ENCODE results near the gene MCM6. TPM values are rescaled to one million over a fixed set of nuclear protein-coding genes. Genes with fewer than 3 reads are reported as not detected.

The MCM6 gene
- total and polyA plus RNA-seq, 2 experiments from 2014 or later, result 74.7 to 133 TPM

DNA sequence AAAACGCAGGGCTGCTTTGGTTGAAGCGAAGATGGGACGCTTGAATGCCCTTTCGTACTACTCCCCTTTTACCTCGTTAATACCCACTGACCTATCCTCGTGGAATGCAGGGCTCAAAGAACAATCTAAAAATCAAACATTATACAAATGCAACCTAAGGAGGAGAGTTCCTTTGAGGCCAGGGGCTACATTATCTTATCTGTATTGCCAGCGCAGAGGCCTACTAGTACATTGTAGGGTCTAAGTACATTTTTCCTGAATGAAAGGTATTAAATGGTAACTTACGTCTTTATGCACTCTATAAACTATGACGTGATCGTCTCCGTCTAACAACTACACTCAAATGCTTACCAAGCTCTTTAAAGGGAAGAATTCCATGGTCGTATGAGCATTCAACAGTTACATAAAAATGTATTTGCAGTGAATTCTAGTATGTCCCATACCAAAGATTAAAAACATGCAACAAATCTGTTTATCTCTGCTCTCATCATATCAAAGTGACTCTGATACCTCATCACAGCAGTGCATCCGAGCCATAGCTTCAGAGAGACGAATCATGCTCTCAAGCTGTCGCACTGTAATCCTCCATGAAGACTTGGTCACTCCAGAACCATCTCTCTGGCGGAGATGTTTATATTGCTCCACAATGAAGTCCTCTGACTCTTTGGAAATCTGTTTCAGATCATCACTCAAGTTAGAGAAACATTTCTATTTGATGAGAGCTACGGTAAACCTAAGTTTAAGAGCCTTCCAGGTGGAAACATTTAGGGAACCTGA, 25.2 kb downstream of the MCM6 start:
- H3K4me3 Mint-ChIP-seq, result no peak overlapping the region
- peaks cover 10% of the 10 kb centered on the region; the same call in 1 of the 2 replicates for H3F3A ChIP-seq (replicated peaks; ENCODE audit: low read depth)
- ATAC-seq (no peak), DNase-seq (ENCODE audit: low spot score) (no peak)
- H3K4me1 ChIP-seq (ENCODE audit: insufficient read depth), result no peaks in the 10 kb centered on the region
- H3K27ac ChIP-seq (ENCODE audit: low read depth), result 0 out of 2 replicates have a peak overlapping the region, but pooled peaks have one; percentile 67
- H3K79me2 ChIP-seq (replicated peaks; ENCODE audit: insufficient read depth), result no peaks in the 10 kb centered on the region; the same call in 1 of the 2 replicates
- H3K4me1 Mint-ChIP-seq, result no peaks in the 10 kb centered on the region
- no peak overlapping the region for H3K4me2 ChIP-seq
- H3K36me3 ChIP-seq (ENCODE audit: insufficient read depth), result peaks cover 78% of the 10 kb centered on the region
- no peak overlapping the region for H2AFZ ChIP-seq
- H3K9me2 ChIP-seq (ENCODE audit: insufficient read depth), result no peaks in the 10 kb centered on the region
- peaks cover 77% of the 10 kb centered on the region for H3K36me3 Mint-ChIP-seq (ENCODE audit: low read depth)
- H3K27me3 ChIP-seq (ENCODE audit: insufficient read depth), result no peaks in the 10 kb centered on the region
- peaks cover 36% of the 10 kb centered on the region for H4K20me1 ChIP-seq (replicated peaks; ENCODE audit: insufficient read depth)
- H3K4me3 ChIP-seq, result no peak overlapping the region
- TF ChIP-seq JUNB (IDR thresholded peaks at IDR 0.05; ENCODE audit: unreplicated experiment), result no peak
- TF ChIP-seq ZNF114 (CRISPR knock-in tag; IDR thresholded peaks at IDR 0.05), result no peak
- TF ChIP-seq, protein P1, sequence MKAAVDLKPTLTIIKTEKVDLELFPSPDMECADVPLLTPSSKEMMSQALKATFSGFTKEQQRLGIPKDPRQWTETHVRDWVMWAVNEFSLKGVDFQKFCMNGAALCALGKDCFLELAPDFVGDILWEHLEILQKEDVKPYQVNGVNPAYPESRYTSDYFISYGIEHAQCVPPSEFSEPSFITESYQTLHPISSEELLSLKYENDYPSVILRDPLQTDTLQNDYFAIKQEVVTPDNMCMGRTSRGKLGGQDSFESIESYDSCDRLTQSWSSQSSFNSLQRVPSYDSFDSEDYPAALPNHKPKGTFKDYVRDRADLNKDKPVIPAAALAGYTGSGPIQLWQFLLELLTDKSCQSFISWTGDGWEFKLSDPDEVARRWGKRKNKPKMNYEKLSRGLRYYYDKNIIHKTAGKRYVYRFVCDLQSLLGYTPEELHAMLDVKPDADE (IDR thresholded peaks at IDR 0.05), result no peak
- TF ChIP-seq EZH2phosphoT487 (IDR thresholded peaks at IDR 0.05; ENCODE audit: unreplicated experiment), result no peak
- TF ChIP-seq STAT1 (IDR thresholded peaks at IDR 0.05; ENCODE audit: unreplicated experiment), result no peak
- H3K27ac Mint-ChIP-seq, result no peak overlapping the region
- H3K27me3 Mint-ChIP-seq (ENCODE audit: insufficient read depth, low read depth, poor library complexity), result no peaks in the 10 kb centered on the region
- H3K9me3 Mint-ChIP-seq, result no peaks in the 10 kb centered on the region

DNA sequence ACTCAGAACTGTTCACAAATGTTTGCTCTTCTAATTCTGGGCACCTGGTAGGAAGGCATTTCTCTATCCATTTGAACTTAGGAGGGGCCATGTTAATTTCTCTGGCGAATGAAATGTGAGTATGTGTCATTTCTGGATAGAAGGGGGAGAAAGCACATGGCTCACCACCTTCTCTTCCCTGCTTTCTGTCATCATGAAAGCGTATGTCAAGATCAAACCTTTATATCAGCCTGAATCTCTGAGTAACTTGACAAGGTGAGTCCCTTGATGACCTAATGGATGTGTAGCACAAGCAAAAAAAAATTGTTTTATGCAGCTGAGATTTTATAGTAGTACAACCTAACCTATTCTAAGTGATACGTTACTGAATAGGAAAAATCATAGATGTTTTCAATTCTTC, 27.2 kb downstream of the MCM6 start:
- H3K79me2 ChIP-seq (replicated peaks; ENCODE audit: insufficient read depth), result no peaks in the 10 kb centered on the region; the same call in 1 of the 2 replicates
- Mint-ChIP-seq H3K27ac (no peak overlapping the region), H3K4me3 (no peak overlapping the region), H3K9me3 (no peaks in the 10 kb centered on the region), H3K4me1 (no peaks in the 10 kb centered on the region), H3K27me3 (ENCODE audit: insufficient read depth, low read depth, poor library complexity) (no peaks in the 10 kb centered on the region), H3K36me3 (ENCODE audit: low read depth) (peaks cover 78% of the 10 kb centered on the region)
- H3F3A ChIP-seq (replicated peaks; ENCODE audit: low read depth), result peaks cover 10% of the 10 kb centered on the region; the same call in 1 of the 2 replicates
- no peaks in the 10 kb centered on the region for H3K4me1 ChIP-seq (ENCODE audit: insufficient read depth)
- no peak overlapping the region for H2AFZ ChIP-seq
- no peak overlapping the region for H3K4me2 ChIP-seq
- no peaks in the 10 kb centered on the region for H3K27me3 ChIP-seq (ENCODE audit: insufficient read depth)
- peaks cover 82% of the 10 kb centered on the region for H3K36me3 ChIP-seq (ENCODE audit: insufficient read depth)
- peak overlapping the region; percentile 21; the same call in 1 of the 2 replicates for H3K27ac ChIP-seq (ENCODE audit: low read depth)
- ATAC-seq (no peak), DNase-seq (ENCODE audit: low spot score) (no peak)
- peaks cover 46% of the 10 kb centered on the region for H4K20me1 ChIP-seq (replicated peaks; ENCODE audit: insufficient read depth)
- H3K4me3 ChIP-seq, result no peak overlapping the region
- H3K9me2 ChIP-seq (ENCODE audit: insufficient read depth), result no peaks in the 10 kb centered on the region
- no peak for TF ChIP-seq JUNB (IDR thresholded peaks at IDR 0.05; ENCODE audit: unreplicated experiment)
- TF ChIP-seq STAT1 (IDR thresholded peaks at IDR 0.05; ENCODE audit: unreplicated experiment), result no peak
- TF ChIP-seq, protein P1 (IDR thresholded peaks at IDR 0.05), result no peak
- no peak for TF ChIP-seq EZH2 (IDR thresholded peaks at IDR 0.05; ENCODE audit: low read depth, unreplicated experiment)
- no peak for TF ChIP-seq ZNF114 (CRISPR knock-in tag; IDR thresholded peaks at IDR 0.05)
- TF ChIP-seq NANOG (IDR thresholded peaks at IDR 0.05; ENCODE audit: borderline replicate concordance), result no peak
- no peak for TF ChIP-seq CREB1 (CRISPR knock-in tag; IDR thresholded peaks at IDR 0.05; ENCODE audit: low read depth)
- TF ChIP-seq, protein P2, sequence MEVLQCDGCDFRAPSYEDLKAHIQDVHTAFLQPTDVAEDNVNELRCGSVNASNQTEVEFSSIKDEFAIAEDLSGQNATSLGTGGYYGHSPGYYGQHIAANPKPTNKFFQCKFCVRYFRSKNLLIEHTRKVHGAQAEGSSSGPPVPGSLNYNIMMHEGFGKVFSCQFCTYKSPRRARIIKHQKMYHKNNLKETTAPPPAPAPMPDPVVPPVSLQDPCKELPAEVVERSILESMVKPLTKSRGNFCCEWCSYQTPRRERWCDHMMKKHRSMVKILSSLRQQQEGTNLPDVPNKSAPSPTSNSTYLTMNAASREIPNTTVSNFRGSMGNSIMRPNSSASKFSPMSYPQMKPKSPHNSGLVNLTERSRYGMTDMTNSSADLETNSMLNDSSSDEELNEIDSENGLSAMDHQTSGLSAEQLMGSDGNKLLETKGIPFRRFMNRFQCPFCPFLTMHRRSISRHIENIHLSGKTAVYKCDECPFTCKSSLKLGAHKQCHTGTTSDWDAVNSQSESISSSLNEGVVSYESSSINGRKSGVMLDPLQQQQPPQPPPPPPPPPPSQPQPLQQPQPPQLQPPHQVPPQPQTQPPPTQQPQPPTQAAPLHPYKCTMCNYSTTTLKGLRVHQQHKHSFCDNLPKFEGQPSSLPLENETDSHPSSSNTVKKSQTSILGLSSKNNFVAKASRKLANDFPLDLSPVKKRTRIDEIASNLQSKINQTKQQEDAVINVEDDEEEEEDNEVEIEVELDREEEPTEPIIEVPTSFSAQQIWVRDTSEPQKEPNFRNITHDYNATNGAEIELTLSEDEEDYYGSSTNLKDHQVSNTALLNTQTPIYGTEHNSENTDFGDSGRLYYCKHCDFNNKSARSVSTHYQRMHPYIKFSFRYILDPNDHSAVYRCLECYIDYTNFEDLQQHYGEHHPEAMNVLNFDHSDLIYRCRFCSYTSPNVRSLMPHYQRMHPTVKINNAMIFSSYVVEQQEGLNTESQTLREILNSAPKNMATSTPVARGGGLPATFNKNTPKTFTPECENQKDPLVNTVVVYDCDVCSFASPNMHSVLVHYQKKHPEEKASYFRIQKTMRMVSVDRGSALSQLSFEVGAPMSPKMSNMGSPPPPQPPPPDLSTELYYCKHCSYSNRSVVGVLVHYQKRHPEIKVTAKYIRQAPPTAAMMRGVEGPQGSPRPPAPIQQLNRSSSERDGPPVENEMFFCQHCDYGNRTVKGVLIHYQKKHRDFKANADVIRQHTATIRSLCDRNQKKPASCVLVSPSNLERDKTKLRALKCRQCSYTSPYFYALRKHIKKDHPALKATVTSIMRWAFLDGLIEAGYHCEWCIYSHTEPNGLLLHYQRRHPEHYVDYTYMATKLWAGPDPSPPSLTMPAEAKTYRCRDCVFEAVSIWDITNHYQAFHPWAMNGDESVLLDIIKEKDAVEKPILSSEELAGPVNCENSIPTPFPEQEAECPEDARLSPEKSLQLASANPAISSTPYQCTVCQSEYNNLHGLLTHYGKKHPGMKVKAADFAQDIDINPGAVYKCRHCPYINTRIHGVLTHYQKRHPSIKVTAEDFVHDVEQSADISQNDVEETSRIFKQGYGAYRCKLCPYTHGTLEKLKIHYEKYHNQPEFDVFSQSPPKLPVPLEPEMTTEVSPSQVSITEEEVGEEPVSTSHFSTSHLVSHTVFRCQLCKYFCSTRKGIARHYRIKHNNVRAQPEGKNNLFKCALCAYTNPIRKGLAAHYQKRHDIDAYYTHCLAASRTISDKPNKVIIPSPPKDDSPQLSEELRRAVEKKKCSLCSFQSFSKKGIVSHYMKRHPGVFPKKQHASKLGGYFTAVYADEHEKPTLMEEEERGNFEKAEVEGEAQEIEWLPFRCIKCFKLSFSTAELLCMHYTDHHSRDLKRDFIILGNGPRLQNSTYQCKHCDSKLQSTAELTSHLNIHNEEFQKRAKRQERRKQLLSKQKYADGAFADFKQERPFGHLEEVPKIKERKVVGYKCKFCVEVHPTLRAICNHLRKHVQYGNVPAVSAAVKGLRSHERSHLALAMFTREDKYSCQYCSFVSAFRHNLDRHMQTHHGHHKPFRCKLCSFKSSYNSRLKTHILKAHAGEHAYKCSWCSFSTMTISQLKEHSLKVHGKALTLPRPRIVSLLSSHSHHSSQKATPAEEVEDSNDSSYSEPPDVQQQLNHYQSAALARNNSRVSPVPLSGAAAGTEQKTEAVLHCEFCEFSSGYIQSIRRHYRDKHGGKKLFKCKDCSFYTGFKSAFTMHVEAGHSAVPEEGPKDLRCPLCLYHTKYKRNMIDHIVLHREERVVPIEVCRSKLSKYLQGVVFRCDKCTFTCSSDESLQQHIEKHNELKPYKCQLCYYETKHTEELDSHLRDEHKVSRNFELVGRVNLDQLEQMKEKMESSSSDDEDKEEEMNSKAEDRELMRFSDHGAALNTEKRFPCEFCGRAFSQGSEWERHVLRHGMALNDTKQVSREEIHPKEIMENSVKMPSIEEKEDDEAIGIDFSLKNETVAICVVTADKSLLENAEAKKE (CRISPR knock-in tag; IDR thresholded peaks at IDR 0.05), result no peak
- TF ChIP-seq EZH2phosphoT487 (IDR thresholded peaks at IDR 0.05; ENCODE audit: unreplicated experiment), result no peak
